ENCODE data around the gene BCAN. TPM values are rescaled to one million over a fixed set of nuclear protein-coding genes. Genes with fewer than 3 reads are reported as not detected.

Gene BCAN
- total RNA-seq, 1 donor from 2014 or later = not detected

- intact Hi-C loops (cut with micrococcal nuclease) = loop anchor here (5.0 kb wide), 1 partner anchor 77 kb away; no protein-coding TSS in a partner anchor
Observed at GRCh38 chr1:156659661-156659987, 17.7 kb downstream of the BCAN start.

GRCh38 chr1:156659988-156660751 is 18.3 kb downstream of the BCAN start:
- intact Hi-C loops (cut with micrococcal nuclease) = loop anchor here (1.0 to 5.0 kb wide), 5 partner anchors 18 to 91 kb away; partner anchors contain the start of gene HDGF

- intact Hi-C loops (cut with micrococcal nuclease) = loop anchor here (1.0 kb wide), 4 partner anchors 18 to 91 kb away; partner anchors contain the start of gene HDGF
Observed at GRCh38 chr1:156660752-156661112, 18.8 kb downstream of the BCAN start.

GRCh38 chr1:156662005-156662799 is 20.3 kb downstream of the BCAN start:
- intact Hi-C loops (cut with micrococcal nuclease) = no loop called here

- intact Hi-C loops (cut with micrococcal nuclease) = no loop called here
Observed at GRCh38 chr1:156662800-156663055, 20.8 kb downstream of the BCAN start.

- intact Hi-C loops (cut with micrococcal nuclease) = no loop called here
Observed at GRCh38 chr1:156663178-156663577, 21.3 kb downstream of the BCAN start.

GRCh38 chr1:156664046-156664766 is 22.3 kb downstream of the BCAN start:
- intact Hi-C loops (cut with micrococcal nuclease) = no loop called here

- intact Hi-C loops (cut with micrococcal nuclease) = no loop called here
Observed at GRCh38 chr1:156664767-156665411, 23.0 kb downstream of the BCAN start.

- intact Hi-C loops (cut with micrococcal nuclease) = no loop called here
Observed at GRCh38 chr1:156665539-156665938, 23.6 kb downstream of the BCAN start.

GRCh38 chr1:156666862-156667609 is 25.1 kb downstream of the BCAN start:
- intact Hi-C loops (cut with micrococcal nuclease) = no loop called here

- intact Hi-C loops (cut with micrococcal nuclease) = no loop called here
Observed at GRCh38 chr1:156667610-156667967, 25.7 kb downstream of the BCAN start.

- intact Hi-C loops (cut with micrococcal nuclease) = no loop called here
Observed at GRCh38 chr1:156667968-156668709, 26.2 kb downstream of the BCAN start.

- intact Hi-C loops (cut with micrococcal nuclease) = no loop called here
Observed at GRCh38 chr1:156668801-156669637, 27.1 kb downstream of the BCAN start.

GRCh38 chr1:156669794-156670193 is 27.9 kb downstream of the BCAN start:
- intact Hi-C loops (cut with micrococcal nuclease) = no loop called here

- intact Hi-C loops (cut with micrococcal nuclease) = no loop called here
Observed at GRCh38 chr1:156670359-156670758, 28.4 kb downstream of the BCAN start.

GRCh38 chr1:156670791-156671190 is 28.9 kb downstream of the BCAN start:
- intact Hi-C loops (cut with micrococcal nuclease) = no loop called here

GRCh38 chr1:156671804-156672203 is 29.9 kb downstream of the BCAN start:
- intact Hi-C loops (cut with micrococcal nuclease) = no loop called here

GRCh38 chr1:156673387-156674121 is 31.6 kb downstream of the BCAN start:
- intact Hi-C loops (cut with micrococcal nuclease) = no loop called here

Data from T-helper 2 cell treated with Interferon-gamma antibody and Interleukin-4, amounts not matched to agents 100 ng/mL and 5 ng/mL, for 36 hours (primary cell).